ENCODE measurements around the gene CALN1.

- TF ChIP-seq CTCF (IDR thresholded peaks at IDR 0.05; ENCODE audit: control extremely low read depth in 1 of 3, insufficient read depth in 1 of 3, low read depth in 1 of 3, low read length in 3 of 3) (no peak), ZNF274 (IDR thresholded peaks at IDR 0.05; ENCODE audit: borderline replicate concordance, extremely low read depth, low read length) (no peak), POLR2AphosphoS5 (IDR thresholded peaks at IDR 0.05; ENCODE audit: low read depth, low read length) (no peak), POLR2A (IDR thresholded peaks at IDR 0.05; ENCODE audit: control extremely low read depth in 1 of 2, low read depth in 2 of 2, low read length in 2 of 2) (no peak), CREB1 (IDR thresholded peaks at IDR 0.05) (no peak), TAF1 (IDR thresholded peaks at IDR 0.05; ENCODE audit: low read depth, low read length) (no peak), JUN (IDR thresholded peaks at IDR 0.05; ENCODE audit: low read depth, low read length) (no peak), SIN3A (conservative IDR thresholded peaks at IDR 0.05 in 1 of 2, IDR thresholded peaks at IDR 0.05 in 1 of 2; ENCODE audit: low read depth in 1 of 2, low read length in 2 of 2) (no peak), BRCA1 (IDR thresholded peaks at IDR 0.05; ENCODE audit: low read depth, low read length) (no peak), MAFK (IDR thresholded peaks at IDR 0.05; ENCODE audit: low read depth, low read length) (no peak)
Observed at GRCh38 chr7:72223351-72223750, 188.8 kb downstream of the CALN1 start.

Data from H1 (cell line).